Measurements from ENCODE around the gene NAV2.

NAV2 gene

GRCh38 chr11:20138707-20139106 is 426.1 kb downstream of the NAV2 start:
- TF ChIP-seq ZC3H10 (CRISPR knock-in tag; IDR thresholded peaks at IDR 0.05) (no peak), ZFP3 (CRISPR knock-in tag; IDR thresholded peaks at IDR 0.05) (no peak), RARB (CRISPR knock-in tag; IDR thresholded peaks at IDR 0.05) (no peak), ARNTL (CRISPR knock-in tag; IDR thresholded peaks at IDR 0.05; ENCODE audit: borderline replicate concordance, low read depth) (no peak), ZNF70 (CRISPR knock-in tag; IDR thresholded peaks at IDR 0.05) (no peak), PATZ1 (CRISPR knock-in tag; IDR thresholded peaks at IDR 0.05; ENCODE audit: borderline replicate concordance) (no peak), SNAI2 (CRISPR knock-in tag; IDR thresholded peaks at IDR 0.05) (no peak), ISL1 (CRISPR knock-in tag; IDR thresholded peaks at IDR 0.05) (no peak), CREB5 (CRISPR knock-in tag; IDR thresholded peaks at IDR 0.05; ENCODE audit: low read depth) (no peak), CSRNP3 (CRISPR knock-in tag; IDR thresholded peaks at IDR 0.05) (no peak)
- no peak for ATAC-seq

GRCh38 chr11:20154381-20154780 is 441.7 kb downstream of the NAV2 start:
- ATAC-seq = peak; percentile 58
- TF ChIP-seq CSDC2 (CRISPR knock-in tag; IDR thresholded peaks at IDR 0.05) (no peak), GLIS3 (CRISPR knock-in tag; IDR thresholded peaks at IDR 0.05) (no peak), ZNF70 (CRISPR knock-in tag; IDR thresholded peaks at IDR 0.05) (peak; percentile 71), ZC3H10 (CRISPR knock-in tag; IDR thresholded peaks at IDR 0.05) (no peak)

GRCh38 chr11:20155683-20156279 is 443.1 kb downstream of the NAV2 start:
- no peak for ATAC-seq
- TF ChIP-seq ZNF8 (CRISPR knock-in tag; IDR thresholded peaks at IDR 0.05) (no peak), POU6F1 (CRISPR knock-in tag; IDR thresholded peaks at IDR 0.05; ENCODE audit: borderline replicate concordance, low read depth) (no peak), ARNTL (CRISPR knock-in tag; IDR thresholded peaks at IDR 0.05; ENCODE audit: borderline replicate concordance, low read depth) (no peak), PPARA (CRISPR knock-in tag; IDR thresholded peaks at IDR 0.05; ENCODE audit: borderline replicate concordance) (no peak), ESRRG (CRISPR knock-in tag; IDR thresholded peaks at IDR 0.05) (no peak), ZFP30 (CRISPR knock-in tag; IDR thresholded peaks at IDR 0.05) (no peak), ISL1 (CRISPR knock-in tag; IDR thresholded peaks at IDR 0.05) (no peak), OSR1 (CRISPR knock-in tag; IDR thresholded peaks at IDR 0.05) (no peak), CREB5 (CRISPR knock-in tag; IDR thresholded peaks at IDR 0.05; ENCODE audit: low read depth) (no peak), ZNF565 (CRISPR knock-in tag; conservative IDR thresholded peaks at IDR 0.05; ENCODE audit: low read depth) (no peak), CSDC2 (CRISPR knock-in tag; IDR thresholded peaks at IDR 0.05) (no peak)

GRCh38 chr11:20156280-20156875 is 443.7 kb downstream of the NAV2 start:
- TF ChIP-seq ISL1 (CRISPR knock-in tag; IDR thresholded peaks at IDR 0.05) (no peak), ESRRG (CRISPR knock-in tag; IDR thresholded peaks at IDR 0.05) (no peak), ZFP3 (CRISPR knock-in tag; IDR thresholded peaks at IDR 0.05) (no peak), OSR1 (CRISPR knock-in tag; IDR thresholded peaks at IDR 0.05) (no peak), TCF4 (CRISPR knock-in tag; IDR thresholded peaks at IDR 0.05; ENCODE audit: borderline replicate concordance) (no peak), SNAI2 (CRISPR knock-in tag; IDR thresholded peaks at IDR 0.05) (no peak), ARNTL (CRISPR knock-in tag; IDR thresholded peaks at IDR 0.05; ENCODE audit: borderline replicate concordance, low read depth) (no peak), BACH2 (CRISPR knock-in tag; IDR thresholded peaks at IDR 0.05; ENCODE audit: borderline replicate concordance) (no peak), CREB5 (CRISPR knock-in tag; IDR thresholded peaks at IDR 0.05; ENCODE audit: low read depth) (no peak), CSDC2 (CRISPR knock-in tag; IDR thresholded peaks at IDR 0.05) (no peak), PPARA (CRISPR knock-in tag; IDR thresholded peaks at IDR 0.05; ENCODE audit: borderline replicate concordance) (no peak), ZC3H10 (CRISPR knock-in tag; IDR thresholded peaks at IDR 0.05) (no peak), ZNF70 (CRISPR knock-in tag; IDR thresholded peaks at IDR 0.05) (no peak)
- no peak for ATAC-seq

Measured in SK-N-SH treated with all-trans-retinoic acid at 6 μM for 48 hours (cell line).